H9 (cell line): ENCODE measurements around the gene DGKD. TPM values are rescaled to one million over a fixed set of nuclear protein-coding genes. Genes with fewer than 3 reads are reported as not detected.

Experiments used
- DNase-seq: peaks from one replicate; pipeline ENCODE4 v3.0.0-alpha.2; 2017
- H2AFZ ChIP-seq: one replicate; pipeline ENCODE4 v1.6.1; 2013; ENCODE audit warnings: mild to moderate bottlenecking, low read length, control low read depth, moderate library complexity
- H2AK5ac ChIP-seq: 2 replicates; pipeline ENCODE4 v1.6.1; 2013; ENCODE audit warnings: low read length, control low read depth, mixed read lengths; ENCODE audit not compliant: insufficient read length
- H2BK120ac ChIP-seq: one replicate; pipeline ENCODE4 v1.6.1; 2013; ENCODE audit warnings: low read depth, mild to moderate bottlenecking, low read length, control low read depth, inconsistent platforms; ENCODE audit not compliant: poor library complexity, severe bottlenecking
- H2BK12ac ChIP-seq: 2 replicates; pipeline ENCODE4 v1.6.1; 2013; ENCODE audit warnings: low read length, control low read depth, mixed read lengths, low read depth; ENCODE audit not compliant: insufficient read length
- H2BK15ac ChIP-seq: 2 replicates; pipeline ENCODE4 v1.6.1; 2013; ENCODE audit warnings: low read depth, low read length, control low read depth
- H2BK20ac ChIP-seq: one replicate; pipeline ENCODE4 v1.6.1; 2013; ENCODE audit warnings: low read depth, mild to moderate bottlenecking, low read length, control low read depth, inconsistent platforms; ENCODE audit not compliant: poor library complexity, severe bottlenecking
- H2BK5ac ChIP-seq: 2 replicates; pipeline ENCODE4 v1.6.1; 2013; ENCODE audit warnings: low read length, control low read depth, mixed read lengths; ENCODE audit not compliant: insufficient read length
- H3K14ac ChIP-seq: 2 replicates; pipeline ENCODE4 v1.6.1; 2013; ENCODE audit warnings: low read length, control low read depth; ENCODE audit not compliant: insufficient read depth
- H3K18ac ChIP-seq: 2 replicates; pipeline ENCODE4 v1.6.1; 2013; ENCODE audit warnings: low read depth, mild to moderate bottlenecking, mixed read lengths, low read length, control low read depth; ENCODE audit not compliant: insufficient read length
- H3K23ac ChIP-seq: 2 replicates; pipeline ENCODE4 v1.6.1; 2013; ENCODE audit warnings: low read length, control low read depth, mixed read lengths, low read depth; ENCODE audit not compliant: insufficient read length
- H3K23me2 ChIP-seq: 2 replicates; pipeline ENCODE4 v1.6.1; 2013; ENCODE audit warnings: low read depth, mild to moderate bottlenecking, mixed read lengths, low read length, control low read depth; ENCODE audit not compliant: insufficient read length, poor library complexity, severe bottlenecking
- H3K27ac ChIP-seq: 2 replicates; pipeline ENCODE4 v1.5.1; 2013; ENCODE audit warnings: low read length, control low read depth, mixed read lengths, low read depth; ENCODE audit not compliant: insufficient read length
- H3K27me3 ChIP-seq: 2 replicates; pipeline ENCODE4 v1.6.1; 2013; ENCODE audit warnings: low read length, control low read depth, inconsistent platforms; ENCODE audit not compliant: insufficient read depth
- H3K4ac ChIP-seq: 2 replicates; pipeline ENCODE4 v1.6.1; 2013; ENCODE audit warnings: low read depth, mild to moderate bottlenecking, control low read depth, inconsistent platforms, low read length, moderate library complexity
- H3K4me1 ChIP-seq: 2 replicates; pipeline ENCODE4 v1.6.1; 2013; ENCODE audit warnings: low read length, control low read depth, inconsistent platforms; ENCODE audit not compliant: insufficient read depth
- H3K4me2 ChIP-seq: 2 replicates; pipeline ENCODE4 v1.6.1; 2013; ENCODE audit warnings: low read length, control low read depth, mixed read lengths; ENCODE audit not compliant: insufficient read length, insufficient read depth
- H3K56ac ChIP-seq: 2 replicates; pipeline ENCODE4 v1.6.1; 2013; ENCODE audit warnings: low read depth, mild to moderate bottlenecking, mixed read lengths, low read length, control low read depth; ENCODE audit not compliant: insufficient read length
- H3K79me1 ChIP-seq: 2 replicates; pipeline ENCODE4 v1.6.1; 2013; ENCODE audit warnings: low read depth, mild to moderate bottlenecking, moderate library complexity, low read length, control low read depth, inconsistent platforms; ENCODE audit not compliant: insufficient read depth, poor library complexity, severe bottlenecking
- H3K79me2 ChIP-seq: 2 replicates; pipeline ENCODE4 v1.6.1; 2013; ENCODE audit warnings: low read length, control low read depth, inconsistent platforms; ENCODE audit not compliant: insufficient read depth
- H3K9ac ChIP-seq: 2 replicates; pipeline ENCODE4 v1.6.1; 2013; ENCODE audit warnings: low read length, control low read depth, mixed read lengths; ENCODE audit not compliant: insufficient read length; ENCODE audit errors: extremely low read depth
- H3K9me3 ChIP-seq: one replicate; pipeline ENCODE4 v1.6.1; 2013; ENCODE audit warnings: low read depth, low read length, inconsistent platforms; ENCODE audit not compliant: control insufficient read depth
- H3T11ph ChIP-seq: one replicate; pipeline ENCODE4 v1.6.1; 2013; ENCODE audit warnings: mild to moderate bottlenecking, low read length, control low read depth, inconsistent platforms
- H4K20me1 ChIP-seq: one replicate; pipeline ENCODE4 v1.6.1; 2013; ENCODE audit not compliant: control insufficient read depth, insufficient read length, insufficient read depth
- H4K5ac ChIP-seq: 2 replicates; pipeline ENCODE4 v1.6.1; 2013; ENCODE audit warnings: low read depth, mild to moderate bottlenecking, mixed read lengths, low read length, control low read depth; ENCODE audit not compliant: insufficient read length
- H4K8ac ChIP-seq: replicated peaks from 2 replicates; pipeline ENCODE4 v1.6.1; 2013; ENCODE audit warnings: low read length, control low read depth, mixed read lengths, low read depth; ENCODE audit not compliant: insufficient read length
- H4K91ac ChIP-seq: 2 replicates; pipeline ENCODE4 v1.6.1; 2013; ENCODE audit warnings: low read depth, mild to moderate bottlenecking, moderate library complexity, mixed read lengths, low read length, control low read depth; ENCODE audit not compliant: insufficient read length
- H3K27ac Mint-ChIP-seq, 3 experiments: 2 replicates in 2 of 3; 3 replicates in 1 of 3; pipeline ENCODE4 v1.8.0; 2020 to 2021; ENCODE audit warnings: mixed read lengths in 3 of 3, mild to moderate bottlenecking in 1 of 3, moderate library complexity in 1 of 3
- H3K27me3 Mint-ChIP-seq: 2 replicates; pipeline ENCODE4 v1.8.0; 2021; ENCODE audit warnings: low read depth, mild to moderate bottlenecking, moderate library complexity, mixed read lengths
- H3K36me3 Mint-ChIP-seq, 3 experiments: 2 replicates in 2 of 3; 3 replicates in 1 of 3; pipeline ENCODE4 v1.8.0; 2020 to 2021; ENCODE audit warnings: low read depth in 3 of 3, mixed read lengths in 3 of 3; ENCODE audit not compliant: insufficient read depth in 1 of 3
- H3K4me1 Mint-ChIP-seq, 2 experiments: 2 replicates each; pipeline ENCODE4 v1.8.0; 2020; ENCODE audit warnings: mixed read lengths in 2 of 2
- H3K4me3 Mint-ChIP-seq, 2 experiments: 2 replicates in 1 of 2; 3 replicates in 1 of 2; pipeline ENCODE4 v1.8.0; 2020 to 2021; ENCODE audit warnings: mild to moderate bottlenecking in 2 of 2, mixed read lengths in 2 of 2, moderate library complexity in 1 of 2
- H3K9me3 Mint-ChIP-seq, 2 experiments: 2 replicates in 1 of 2; 3 replicates in 1 of 2; pipeline ENCODE4 v1.8.0; 2020; ENCODE audit warnings: mild to moderate bottlenecking in 2 of 2, mixed read lengths in 2 of 2, moderate library complexity in 1 of 2
- WGBS: extraction: QIAGEN DNeasy Blood & Tissue Kit; methylation state at CpG from one replicate; pipeline ENCODE4 v1.1.7; 2013; ENCODE audit warnings: missing lambda C conversion rate, low lambda C conversion rate, mixed read lengths; ENCODE audit not compliant: insufficient read length; ENCODE audit errors: extremely low coverage; 5-methylcytosine and 5-hydroxymethylcytosine counted together
- total RNA-seq: library from RNA; stranded (reverse); gene quantifications from 2 replicates; pipeline ENCODE4 v1.2.1, GENCODE V29; 2021
- TF ChIP-seq, protein P1 (sequence below): fragments of 200-600 bp; sonication (generic); conservative IDR thresholded peaks from 3 replicates; pipeline ENCODE4 v1.8.0; 2021; ENCODE audit warnings: antibody characterized with exemption, mild to moderate bottlenecking

The DGKD gene
- total RNA-seq, 1 experiment from 2014 or later: 20.7 TPM

- Mint-ChIP-seq H3K4me1 (peaks cover 9 to 17% of the 10 kb centered on the region in 2 experiments), H3K36me3 (peaks cover 5 to 13% (median 6%) of the 10 kb centered on the region in 3 experiments; a peak in 5 of 7 replicates), H3K4me3 (no peak overlapping the region), H3K27me3 (no peaks in the 10 kb centered on the region), H3K27ac (peak overlapping the region in 2 of 3 experiments; percentile 36 to 73; a peak in 3 of 7 replicates), H3K9me3 (no peaks in the 10 kb centered on the region)
- no peak overlapping the region for H4K5ac ChIP-seq
- no peak overlapping the region for H3K4me2 ChIP-seq
- no peak overlapping the region for H2BK15ac ChIP-seq
- H3K79me1 ChIP-seq: no peaks in the 10 kb centered on the region
- no peak overlapping the region for H3K56ac ChIP-seq
- WGBS: no CpG with 5 or more reads among the region's 25 CpGs
- H3K27me3 ChIP-seq: no peaks in the 10 kb centered on the region
- no peak overlapping the region for H3K4ac ChIP-seq
- H4K91ac ChIP-seq: no peak overlapping the region
- no peak overlapping the region for H3T11ph ChIP-seq
- H2AK5ac ChIP-seq: no peak overlapping the region
- H2AFZ ChIP-seq: no peak overlapping the region
- H3K23me2 ChIP-seq: no peaks in the 10 kb centered on the region
- H2BK5ac ChIP-seq: no peak overlapping the region
- H2BK12ac ChIP-seq: no peak overlapping the region
- H4K8ac ChIP-seq: no peak overlapping the region
- H3K23ac ChIP-seq: no peak overlapping the region
- no peak overlapping the region for H2BK120ac ChIP-seq
- no peaks in the 10 kb centered on the region for H3K9me3 ChIP-seq
- TF ChIP-seq, protein P1, sequence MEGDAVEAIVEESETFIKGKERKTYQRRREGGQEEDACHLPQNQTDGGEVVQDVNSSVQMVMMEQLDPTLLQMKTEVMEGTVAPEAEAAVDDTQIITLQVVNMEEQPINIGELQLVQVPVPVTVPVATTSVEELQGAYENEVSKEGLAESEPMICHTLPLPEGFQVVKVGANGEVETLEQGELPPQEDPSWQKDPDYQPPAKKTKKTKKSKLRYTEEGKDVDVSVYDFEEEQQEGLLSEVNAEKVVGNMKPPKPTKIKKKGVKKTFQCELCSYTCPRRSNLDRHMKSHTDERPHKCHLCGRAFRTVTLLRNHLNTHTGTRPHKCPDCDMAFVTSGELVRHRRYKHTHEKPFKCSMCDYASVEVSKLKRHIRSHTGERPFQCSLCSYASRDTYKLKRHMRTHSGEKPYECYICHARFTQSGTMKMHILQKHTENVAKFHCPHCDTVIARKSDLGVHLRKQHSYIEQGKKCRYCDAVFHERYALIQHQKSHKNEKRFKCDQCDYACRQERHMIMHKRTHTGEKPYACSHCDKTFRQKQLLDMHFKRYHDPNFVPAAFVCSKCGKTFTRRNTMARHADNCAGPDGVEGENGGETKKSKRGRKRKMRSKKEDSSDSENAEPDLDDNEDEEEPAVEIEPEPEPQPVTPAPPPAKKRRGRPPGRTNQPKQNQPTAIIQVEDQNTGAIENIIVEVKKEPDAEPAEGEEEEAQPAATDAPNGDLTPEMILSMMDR: no peak
- peaks cover 3% of the 10 kb centered on the region; the same call in 1 of the 2 replicates for H3K79me2 ChIP-seq
- H3K18ac ChIP-seq: no peak overlapping the region
- H4K20me1 ChIP-seq: no peaks in the 10 kb centered on the region
- no peak overlapping the region; the same call in 1 of the 2 replicates for H3K14ac ChIP-seq
- H2BK20ac ChIP-seq: no peak overlapping the region
- DNase-seq: no peak
- no peaks in the 10 kb centered on the region for H3K4me1 ChIP-seq
- H3K27ac ChIP-seq: no peak overlapping the region
- no peak overlapping the region for H3K9ac ChIP-seq
Observed at GRCh38 chr2:233387667-233388528, 33.6 kb downstream of the DGKD start.
